ENCODE measurements around the gene TFAP2A. TPM values are rescaled to one million over a fixed set of nuclear protein-coding genes. Genes with fewer than 3 reads are reported as not detected.

Gene TFAP2A
- total RNA-seq, 2 donors from 2014 or later = 0.78 TPM; not detected in 1

GRCh38 chr6:10405513-10405900 lies 9.4 kb downstream of the TFAP2A start:
- Histone ChIP-seq H3K4me1 (ENCODE audit: control insufficient read depth in 1 of 2, low read depth in 2 of 2) (peaks cover 5 to 18% of the 10 kb centered on the region in 2 donors), H3K27ac (no peak overlapping the region), H3K27me3 (replicated peaks; ENCODE audit: insufficient read depth) (peaks cover 22% of the 10 kb centered on the region), H3K4me3 (no peak overlapping the region), H3K9me3 (no peaks in the 10 kb centered on the region), H3K36me3 (no peaks in the 10 kb centered on the region)
- DNase-seq (ENCODE audit: low spot score) (no peak), ATAC-seq (ENCODE audit: insufficient number of reproducible peaks, low FRiP score, low read depth) (no peak)
- no peak for TF ChIP-seq CTCF (IDR thresholded peaks at IDR 0.05)

GRCh38 chr6:10404799-10405512 lies 9.9 kb downstream of the TFAP2A start:
- H3K4me3 ChIP-seq = peak overlapping the region; percentile 70
- no peak overlapping the region for H3K27ac ChIP-seq
- H3K4me1 ChIP-seq (ENCODE audit: control insufficient read depth in 1 of 2, low read depth in 2 of 2) = peaks cover 5 to 18% of the 10 kb centered on the region in 2 donors
- no peak for ATAC-seq (ENCODE audit: insufficient number of reproducible peaks, low FRiP score, low read depth)
- H3K27me3 ChIP-seq (replicated peaks; ENCODE audit: insufficient read depth) = peaks cover 19% of the 10 kb centered on the region
- H3K9me3 ChIP-seq = no peaks in the 10 kb centered on the region
- no peak for DNase-seq (ENCODE audit: low spot score)
- no peak for TF ChIP-seq CTCF (IDR thresholded peaks at IDR 0.05)
- no peaks in the 10 kb centered on the region for H3K36me3 ChIP-seq

- peak overlapping the region; percentile 70 for H3K4me3 ChIP-seq
- H3K27ac ChIP-seq = no peak overlapping the region
- H3K4me1 ChIP-seq (ENCODE audit: control insufficient read depth in 1 of 2, low read depth in 2 of 2) = peaks cover 5 to 18% of the 10 kb centered on the region in 2 donors
- ATAC-seq (ENCODE audit: insufficient number of reproducible peaks, low FRiP score, low read depth) = peak; percentile 80
- peak; percentile 18 for TF ChIP-seq CTCF (IDR thresholded peaks at IDR 0.05)
- H3K36me3 ChIP-seq = no peaks in the 10 kb centered on the region
- DNase-seq (ENCODE audit: low spot score) = no peak
- peaks cover 12% of the 10 kb centered on the region for H3K27me3 ChIP-seq (replicated peaks; ENCODE audit: insufficient read depth)
- H3K9me3 ChIP-seq = no peaks in the 10 kb centered on the region
Observed at GRCh38 chr6:10404107-10404798, 10.6 kb downstream of the TFAP2A start.

GRCh38 chr6:10403385-10404106 lies 11.3 kb downstream of the TFAP2A start:
- H3K4me1 ChIP-seq (ENCODE audit: control insufficient read depth in 1 of 2, low read depth in 2 of 2) = peaks cover 5 to 18% of the 10 kb centered on the region in 2 donors
- H3K4me3 ChIP-seq = peak overlapping the region; percentile 70
- peaks cover 5% of the 10 kb centered on the region for H3K27me3 ChIP-seq (replicated peaks; ENCODE audit: insufficient read depth)
- ATAC-seq (ENCODE audit: insufficient number of reproducible peaks, low FRiP score, low read depth) (no peak), DNase-seq (ENCODE audit: low spot score) (no peak)
- TF ChIP-seq CTCF (IDR thresholded peaks at IDR 0.05) = no peak
- no peaks in the 10 kb centered on the region for H3K36me3 ChIP-seq
- no peak overlapping the region for H3K27ac ChIP-seq
- no peaks in the 10 kb centered on the region for H3K9me3 ChIP-seq

All from thoracic aorta (tissue), 2 donors.